Nephron progenitor cell (in vitro differentiated cells): ENCODE data around the gene PSMD3.
A peak's percentile ranks its signal among the peaks of the same experiment; 100 is the strongest.

Source experiments
- DNase-seq: peaks from one replicate; pipeline ENCODE4 v3.0.0; 2021
- H3K27ac Mint-ChIP-seq: 2 replicates; pipeline ENCODE4 v1.8.0; 2021; ENCODE audit warnings: mild to moderate bottlenecking, moderate library complexity, mixed read lengths
- H3K27me3 Mint-ChIP-seq: 2 replicates; pipeline ENCODE4 v1.8.0; 2021; ENCODE audit warnings: mild to moderate bottlenecking, low read depth, mixed read lengths; ENCODE audit not compliant: poor library complexity
- H3K36me3 Mint-ChIP-seq: 2 replicates; pipeline ENCODE4 v1.8.0; 2021; ENCODE audit warnings: low read depth, mixed read lengths
- H3K4me1 Mint-ChIP-seq: 2 replicates; pipeline ENCODE4 v1.8.0; 2021; ENCODE audit warnings: mixed read lengths
- H3K4me3 Mint-ChIP-seq: 2 replicates; pipeline ENCODE4 v1.8.0; 2021; ENCODE audit warnings: mild to moderate bottlenecking, moderate library complexity, mixed read lengths
- H3K9me3 Mint-ChIP-seq: 2 replicates; pipeline ENCODE4 v1.8.0; 2021; ENCODE audit warnings: mild to moderate bottlenecking, moderate library complexity, mixed read lengths
- TF ChIP-seq, protein P1 (sequence below): fragments of 200-600 bp; sonication (generic); IDR thresholded peaks from 2 replicates; pipeline ENCODE4 v1.5.0; 2021; ENCODE audit warnings: antibody characterized with exemption

Gene PSMD3

DNA sequence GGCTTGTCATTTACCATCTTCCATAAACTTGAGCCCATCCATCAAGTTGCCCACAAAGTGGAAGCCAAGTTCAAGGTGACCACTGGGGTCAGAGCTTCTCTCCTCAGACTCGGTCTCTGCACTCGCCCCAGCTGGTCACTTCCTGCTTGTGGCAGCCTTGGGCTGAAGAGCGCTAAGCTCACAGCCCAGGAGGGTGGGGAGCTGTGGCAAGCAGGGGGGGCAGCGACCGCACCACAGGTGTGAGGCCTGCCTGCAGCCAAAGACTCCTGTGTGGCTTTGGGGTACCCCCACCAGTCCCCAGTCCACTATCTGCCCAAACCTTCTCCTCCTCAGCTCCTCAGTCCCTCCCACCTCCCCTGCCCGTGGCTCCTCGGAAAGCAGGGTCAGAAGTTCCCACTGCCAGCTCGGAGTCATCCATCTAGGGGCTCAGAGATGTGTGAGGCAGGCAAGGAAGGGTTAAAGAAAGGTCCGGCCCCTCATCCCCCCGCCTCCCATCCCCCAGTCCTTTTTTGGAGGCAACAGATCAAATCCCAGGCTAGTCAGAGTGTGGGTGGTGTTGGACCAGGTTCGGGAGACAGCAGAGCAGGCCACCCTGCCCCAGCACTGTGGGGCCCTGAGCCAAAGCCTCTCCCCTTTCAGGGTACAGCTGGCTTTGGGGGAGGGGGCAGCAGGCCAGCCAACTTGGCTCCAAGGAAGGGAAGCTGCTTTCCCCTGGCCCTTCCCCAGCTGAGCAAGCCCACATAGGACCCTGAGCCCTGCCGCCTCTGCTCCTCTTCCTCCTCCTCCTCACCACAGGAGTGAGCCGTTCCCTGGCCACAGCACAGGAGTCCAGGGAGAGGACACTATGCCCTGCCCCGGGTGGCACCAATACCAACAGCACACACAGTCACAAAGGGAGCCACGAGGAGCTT lies 37.9 kb downstream of the PSMD3 start:
- H3K9me3 Mint-ChIP-seq: no peaks in the 10 kb centered on the region

GRCh38 chr17:40019140-40019991 lies 38.8 kb downstream of the PSMD3 start:
- TF ChIP-seq, protein P1, sequence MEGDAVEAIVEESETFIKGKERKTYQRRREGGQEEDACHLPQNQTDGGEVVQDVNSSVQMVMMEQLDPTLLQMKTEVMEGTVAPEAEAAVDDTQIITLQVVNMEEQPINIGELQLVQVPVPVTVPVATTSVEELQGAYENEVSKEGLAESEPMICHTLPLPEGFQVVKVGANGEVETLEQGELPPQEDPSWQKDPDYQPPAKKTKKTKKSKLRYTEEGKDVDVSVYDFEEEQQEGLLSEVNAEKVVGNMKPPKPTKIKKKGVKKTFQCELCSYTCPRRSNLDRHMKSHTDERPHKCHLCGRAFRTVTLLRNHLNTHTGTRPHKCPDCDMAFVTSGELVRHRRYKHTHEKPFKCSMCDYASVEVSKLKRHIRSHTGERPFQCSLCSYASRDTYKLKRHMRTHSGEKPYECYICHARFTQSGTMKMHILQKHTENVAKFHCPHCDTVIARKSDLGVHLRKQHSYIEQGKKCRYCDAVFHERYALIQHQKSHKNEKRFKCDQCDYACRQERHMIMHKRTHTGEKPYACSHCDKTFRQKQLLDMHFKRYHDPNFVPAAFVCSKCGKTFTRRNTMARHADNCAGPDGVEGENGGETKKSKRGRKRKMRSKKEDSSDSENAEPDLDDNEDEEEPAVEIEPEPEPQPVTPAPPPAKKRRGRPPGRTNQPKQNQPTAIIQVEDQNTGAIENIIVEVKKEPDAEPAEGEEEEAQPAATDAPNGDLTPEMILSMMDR: no peak
- no peaks in the 10 kb centered on the region for H3K9me3 Mint-ChIP-seq
- peak overlapping the region; percentile 59 for H3K4me3 Mint-ChIP-seq
- peak overlapping the region; percentile 97 for H3K27ac Mint-ChIP-seq
- no peak for DNase-seq
- H3K36me3 Mint-ChIP-seq: peaks cover 31% of the 10 kb centered on the region
- peaks cover 50% of the 10 kb centered on the region for H3K4me1 Mint-ChIP-seq
- H3K27me3 Mint-ChIP-seq: peaks cover 6% of the 10 kb centered on the region

More for the DNA sequence above, 37.9 kb downstream of the PSMD3 start:
- peak overlapping the region; percentile 59 for H3K4me3 Mint-ChIP-seq
- DNase-seq: peak; percentile 34
- peaks cover 6% of the 10 kb centered on the region for H3K27me3 Mint-ChIP-seq
- H3K36me3 Mint-ChIP-seq: peaks cover 25% of the 10 kb centered on the region
- H3K4me1 Mint-ChIP-seq: peaks cover 53% of the 10 kb centered on the region
- TF ChIP-seq, protein P1: no peak
- H3K27ac Mint-ChIP-seq: peak overlapping the region; percentile 97

GRCh38 chr17:40020146-40020545 lies 39.5 kb downstream of the PSMD3 start:
- Mint-ChIP-seq H3K27me3 (peaks cover 6% of the 10 kb centered on the region), H3K9me3 (no peaks in the 10 kb centered on the region), H3K4me3 (no peak overlapping the region), H3K27ac (no peak overlapping the region), H3K36me3 (peaks cover 34% of the 10 kb centered on the region), H3K4me1 (peaks cover 42% of the 10 kb centered on the region)
- TF ChIP-seq, protein P1: no peak
- DNase-seq: no peak

DNA sequence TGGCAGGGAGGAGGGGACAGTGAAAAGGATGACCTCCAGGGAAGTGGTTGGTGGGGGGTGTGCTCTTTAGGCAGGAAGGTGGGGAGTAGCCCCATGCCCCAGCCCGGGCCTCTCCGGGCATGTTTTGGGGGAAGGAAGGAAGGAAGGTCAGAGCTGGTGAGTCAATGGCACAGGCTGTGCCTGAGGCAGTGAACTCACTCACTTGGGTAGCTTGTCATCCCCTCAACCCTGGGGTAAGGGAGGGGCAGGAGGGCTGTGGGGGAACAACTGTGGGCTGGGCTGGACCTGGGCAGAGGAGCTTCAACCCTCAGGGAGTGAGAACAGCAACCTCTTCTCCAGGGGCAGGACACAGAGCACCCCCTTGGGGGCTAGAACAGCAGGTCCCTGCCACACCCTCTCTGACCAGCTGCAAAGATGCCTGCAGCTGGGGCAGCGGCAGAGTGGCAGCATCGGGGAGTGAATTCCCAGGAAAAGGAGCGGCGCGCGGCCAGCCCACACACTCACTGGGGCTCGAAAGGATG lies 40.9 kb downstream of the PSMD3 start:
- TF ChIP-seq, protein P1: no peak
- DNase-seq: no peak
- H3K9me3 Mint-ChIP-seq: no peaks in the 10 kb centered on the region
- H3K27me3 Mint-ChIP-seq: no peaks in the 10 kb centered on the region
- H3K4me1 Mint-ChIP-seq: peaks cover 36% of the 10 kb centered on the region
- no peak overlapping the region for H3K27ac Mint-ChIP-seq
- H3K4me3 Mint-ChIP-seq: no peak overlapping the region
- H3K36me3 Mint-ChIP-seq: peaks cover 48% of the 10 kb centered on the region

GRCh38 chr17:40022497-40022896 lies 41.9 kb downstream of the PSMD3 start:
- Mint-ChIP-seq H3K4me3 (no peak overlapping the region), H3K9me3 (no peaks in the 10 kb centered on the region), H3K27ac (no peak overlapping the region), H3K36me3 (peaks cover 48% of the 10 kb centered on the region), H3K27me3 (no peaks in the 10 kb centered on the region), H3K4me1 (peaks cover 33% of the 10 kb centered on the region)
- DNase-seq: no peak
- TF ChIP-seq, protein P1: no peak
